ENCODE data around the gene TSHZ2.
"Not testable (repeated sequence)": the region's sequence is repeated elsewhere in the genome, so short reads cannot be mapped to it uniquely, and the experiment has no call there.

TSHZ2 gene

GRCh38 chr20:53366928-53367327 is 394.8 kb downstream of the TSHZ2 start:
- DNase-seq = not testable (repeated sequence)

DNA sequence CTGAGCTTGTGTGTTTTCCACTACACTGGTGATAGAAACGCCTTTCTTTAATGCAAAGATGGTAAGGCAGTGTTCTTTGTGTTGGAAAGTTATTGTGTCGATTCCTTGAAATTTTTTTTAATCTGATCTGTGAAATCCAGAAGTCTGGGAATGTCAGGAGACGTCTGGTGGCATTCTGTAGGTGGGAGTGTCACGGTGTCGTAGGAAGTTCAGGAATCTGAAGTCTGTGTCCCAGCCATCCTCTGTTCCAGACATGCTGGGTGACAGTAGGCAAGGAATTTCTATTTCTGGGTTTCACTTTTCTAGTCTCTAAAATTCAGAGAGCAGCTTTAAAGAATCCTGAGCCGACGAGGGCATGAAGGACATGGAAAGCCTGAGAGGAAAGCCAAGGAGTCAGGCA is 397.7 kb downstream of the TSHZ2 start:
- DNase-seq = no peak

- DNase-seq = no peak
Observed at GRCh38 chr20:53370345-53370961, 398.3 kb downstream of the TSHZ2 start.

GRCh38 chr20:53371216-53371615 is 399.1 kb downstream of the TSHZ2 start:
- no peak for DNase-seq

DNA sequence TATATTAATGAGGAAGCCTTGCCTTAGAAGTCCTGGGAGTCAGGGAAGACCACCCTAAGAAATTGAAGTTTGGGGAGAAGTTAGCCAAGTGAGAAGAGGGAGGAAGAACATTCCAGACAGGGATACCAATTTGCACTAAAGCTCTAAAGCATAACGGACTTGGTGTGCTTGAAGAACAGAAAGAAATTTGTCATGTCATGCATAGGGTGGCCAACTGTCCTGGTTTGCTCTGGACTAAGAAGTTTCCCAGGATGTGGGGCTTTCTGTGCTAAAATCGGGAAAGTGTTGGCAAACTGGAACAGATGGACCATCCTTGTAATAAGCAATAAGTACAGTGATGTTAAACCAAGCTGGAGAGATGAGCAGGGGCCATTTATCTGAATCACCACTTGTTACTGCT is 403.9 kb downstream of the TSHZ2 start:
- no peak for DNase-seq

- DNase-seq = no peak
Observed at GRCh38 chr20:53379014-53379832, 407.1 kb downstream of the TSHZ2 start.

- no peak for DNase-seq
Observed at GRCh38 chr20:53379833-53380120, 407.6 kb downstream of the TSHZ2 start.

DNA sequence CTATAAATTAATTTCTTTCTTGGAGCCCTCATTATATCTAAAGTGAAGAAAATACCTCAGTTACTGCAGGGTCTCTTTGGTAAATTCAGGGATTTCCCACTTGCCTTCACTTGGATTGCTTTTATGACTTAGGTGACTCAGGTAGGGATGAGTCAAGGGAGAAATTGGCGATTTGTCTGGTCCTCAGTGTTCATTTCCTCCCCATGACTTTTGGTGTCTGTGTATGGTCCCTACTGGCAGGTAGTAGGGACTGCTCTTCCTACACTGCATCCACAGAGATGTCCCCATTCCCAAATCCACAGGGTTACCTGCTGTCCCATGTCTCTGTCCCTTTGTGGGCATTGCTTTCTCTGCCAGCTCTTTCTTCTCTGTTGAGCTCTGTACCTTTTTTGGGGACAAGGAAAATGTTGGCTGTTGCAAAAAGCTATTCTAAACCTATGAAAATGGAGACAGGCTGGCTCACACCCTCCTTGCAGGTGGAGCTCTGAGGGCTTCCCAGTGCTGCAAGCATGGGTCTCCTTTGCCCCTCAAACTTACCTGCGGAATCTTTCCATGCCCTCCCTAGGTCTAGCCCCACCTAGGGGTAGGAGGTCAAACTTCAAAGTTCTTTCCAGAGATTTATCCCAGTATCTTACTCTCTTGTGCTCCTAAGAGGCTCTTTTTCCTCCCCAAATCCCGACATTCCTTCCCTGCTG is 409.6 kb downstream of the TSHZ2 start:
- DNase-seq = no peak

- DNase-seq = no peak
Observed at GRCh38 chr20:53382263-53382844, 410.2 kb downstream of the TSHZ2 start.

DNA sequence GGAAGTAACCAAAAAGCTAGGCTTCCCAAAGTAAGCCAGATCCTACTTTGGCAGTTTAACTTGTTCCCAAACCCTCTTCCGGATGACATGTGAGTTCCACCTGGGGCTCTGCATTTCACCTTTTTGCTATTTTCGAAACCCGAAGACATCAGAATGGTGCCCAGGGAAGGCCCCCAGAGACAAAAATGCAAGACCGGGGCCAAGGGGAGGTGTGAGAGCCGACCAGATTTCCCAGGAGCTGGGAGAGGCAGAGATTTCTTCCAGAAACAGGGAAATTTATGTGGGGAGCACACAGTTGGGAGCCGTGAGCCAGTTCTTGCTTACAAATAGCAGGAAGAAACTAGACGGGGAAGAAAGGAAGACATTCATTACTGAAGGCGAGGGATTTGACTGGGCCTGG is 411.8 kb downstream of the TSHZ2 start:
- DNase-seq = no peak

GRCh38 chr20:53384392-53384791 is 412.2 kb downstream of the TSHZ2 start:
- no peak for DNase-seq

GRCh38 chr20:53385941-53386767 is 414.0 kb downstream of the TSHZ2 start:
- DNase-seq = no peak

GRCh38 chr20:53387983-53388675 is 416.0 kb downstream of the TSHZ2 start:
- no peak for DNase-seq

DNA sequence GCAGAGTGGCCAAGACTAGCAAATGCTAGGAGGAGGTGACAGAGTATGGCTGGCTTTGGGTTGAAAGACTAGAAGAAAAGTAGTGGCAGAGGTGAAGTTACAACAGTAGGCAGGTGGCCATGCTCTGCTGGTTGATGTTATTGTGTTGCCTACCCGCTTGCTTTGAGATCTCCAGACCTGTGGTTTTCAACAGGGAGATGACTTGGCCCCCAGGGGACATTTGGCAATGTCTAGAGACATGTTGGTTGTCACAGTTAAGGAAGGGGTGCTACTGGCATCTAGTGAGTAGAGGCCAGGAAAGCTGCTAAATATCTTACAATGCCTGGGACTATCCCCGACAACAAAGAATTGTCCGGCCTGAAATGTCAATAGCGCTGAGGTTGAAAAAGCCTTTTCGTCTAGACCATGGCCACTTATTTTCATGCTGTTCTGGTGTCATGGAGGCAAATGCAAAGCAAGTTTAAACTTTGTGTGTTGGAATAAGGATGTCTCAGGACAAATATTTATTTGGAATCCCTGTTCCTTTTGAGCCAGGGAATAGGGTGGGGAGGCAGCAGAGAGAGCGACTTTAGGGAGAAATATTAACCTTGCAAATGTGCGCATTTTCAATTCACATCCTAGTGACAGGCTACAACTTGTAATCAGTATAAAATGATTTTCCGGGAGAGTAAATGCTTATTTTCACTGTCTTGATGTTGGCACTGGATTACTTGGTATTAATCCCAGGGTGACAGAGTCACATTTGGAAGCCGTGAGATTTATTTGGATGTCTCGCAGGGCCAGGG is 417.6 kb downstream of the TSHZ2 start:
- no peak for DNase-seq

DNA sequence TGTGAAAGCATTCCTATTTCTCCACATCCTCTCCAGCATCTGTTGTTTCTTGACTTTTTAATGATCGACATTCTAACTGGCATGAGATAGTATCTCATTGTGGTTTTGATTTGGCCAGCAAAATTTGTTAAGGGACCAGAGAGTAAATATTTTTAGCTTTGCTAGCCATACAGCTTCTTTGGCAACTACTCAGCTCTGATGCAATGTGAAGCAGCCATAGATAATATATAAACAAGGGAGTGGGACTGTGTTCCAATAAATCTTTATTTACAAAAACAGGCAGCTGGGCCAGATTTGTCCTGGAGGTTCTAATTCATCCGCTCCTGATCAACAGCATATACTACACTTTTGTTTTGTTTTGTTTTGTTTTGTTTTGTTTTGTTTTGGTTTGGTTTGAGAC is 418.6 kb downstream of the TSHZ2 start:
- DNase-seq = no peak

DNA sequence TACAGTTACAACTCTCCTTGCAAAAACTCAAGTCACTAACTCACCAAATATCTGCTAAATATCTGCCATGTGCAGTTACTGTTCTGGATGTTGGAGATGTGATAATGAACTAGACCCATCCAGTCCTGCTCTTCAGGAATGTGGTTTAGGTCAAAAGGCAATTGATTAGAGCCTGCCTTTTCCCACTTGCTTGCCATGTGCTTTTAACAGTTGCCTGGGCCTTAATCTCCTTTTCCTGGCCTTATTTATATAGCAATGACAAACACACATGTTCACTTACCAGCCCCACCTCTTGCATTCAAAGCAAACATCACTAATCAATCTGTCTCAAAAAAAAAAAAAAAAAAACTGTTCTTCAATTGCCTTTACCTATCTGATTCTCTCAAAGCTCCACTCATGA is 422.3 kb downstream of the TSHZ2 start:
- DNase-seq = no peak

DNA sequence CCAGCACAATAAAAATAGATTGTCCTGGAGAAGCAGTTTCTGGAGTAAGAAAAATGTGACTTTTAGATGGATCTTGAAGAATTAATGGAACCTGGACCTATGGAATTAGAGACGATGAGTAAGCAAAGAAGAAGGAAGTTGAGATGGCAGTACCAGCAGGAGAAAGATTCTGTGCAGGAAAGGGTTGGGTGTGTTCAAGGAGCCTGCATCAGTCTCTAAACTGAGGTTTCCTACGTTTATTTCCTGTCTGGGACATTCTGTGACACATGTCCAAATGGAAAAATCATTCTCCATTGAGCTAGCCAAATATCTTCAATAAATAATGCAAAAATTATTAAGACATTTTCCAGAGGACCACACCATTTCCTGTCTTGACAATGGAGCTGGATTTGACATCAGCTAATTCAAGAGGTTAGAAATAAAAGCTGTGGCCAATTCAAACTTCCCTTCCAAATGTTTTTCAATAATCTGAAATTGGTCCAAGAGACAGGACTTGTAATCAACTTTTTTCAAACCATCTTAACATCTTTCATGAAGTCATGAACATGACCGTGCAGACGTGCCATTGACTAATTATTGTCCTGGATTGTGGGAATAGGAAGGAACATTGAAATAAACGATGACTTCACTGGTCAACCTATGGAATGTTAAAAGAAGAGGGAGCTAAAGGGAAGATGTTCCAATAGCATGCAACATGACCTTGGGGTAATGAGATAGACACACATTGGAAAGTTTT is 423.2 kb downstream of the TSHZ2 start:
- DNase-seq = no peak

DNA sequence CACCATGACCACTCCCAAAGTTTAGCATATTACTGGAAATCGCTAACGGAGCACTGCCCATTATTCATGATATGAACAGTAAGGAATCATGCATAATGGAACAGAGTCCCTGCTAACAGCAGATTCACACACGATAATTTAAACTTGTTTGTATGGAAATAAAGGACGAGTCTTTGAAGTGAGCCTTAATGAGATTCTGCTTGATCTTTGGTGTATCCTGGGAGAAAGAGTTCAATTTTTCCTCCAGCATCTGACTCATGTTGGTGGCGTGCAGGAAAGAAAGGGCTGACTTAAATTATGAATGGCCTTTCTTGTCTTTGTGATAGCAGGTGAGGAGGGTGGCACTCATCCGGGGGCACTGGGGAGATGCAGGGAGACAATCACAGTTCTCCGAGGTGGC is 426.9 kb downstream of the TSHZ2 start:
- no peak for DNase-seq

- DNase-seq = no peak
Observed at GRCh38 chr20:53399592-53400335, 427.6 kb downstream of the TSHZ2 start.

Measured in DMS79 (cell line).